Caco-2 (cell line): ENCODE measurements around the gene PSMF1. TPM values are rescaled to one million over a fixed set of nuclear protein-coding genes. Genes with fewer than 3 reads are reported as not detected.

Experiments used
- BruUV-seq: library from RNA; stranded (reverse); fragments of 400-500 nt; replicated peaks from 2 replicates; lab custom pipeline; 2021; lab: Mats Ljungman, UMichigan
- CTCF ChIA-PET: fragments of 300-600 bp; sonication (Branson Sonifier 250); formaldehyde crosslinking; loops from one replicate; lab custom pipeline; 2022; ENCODE audit warnings: antibody characterized with exemption; lab: Charles Lee
- POLR2A ChIA-PET: fragments of 300-600 bp; sonication (Branson Sonifier 250); formaldehyde crosslinking; loops from one replicate; lab custom pipeline; 2022; ENCODE audit warnings: antibody characterized with exemption; lab: Charles Lee
- DNase-seq, 2 experiments: peaks; one replicate each; pipeline versions ENCODE4 v3.0.0 to v3.0.0-alpha.2; 2020 to 2022
- H3K27me3 ChIP-seq: replicated peaks from 2 replicates; pipeline ENCODE4 v1.6.0; 2011; ENCODE audit warnings: low read length; ENCODE audit not compliant: control insufficient read depth, insufficient read depth
- H3K36me3 ChIP-seq: 2 replicates; pipeline ENCODE4 v1.5.1; 2011; ENCODE audit warnings: low read length; ENCODE audit not compliant: control insufficient read depth, insufficient read depth
- H3K4me1 ChIP-seq: fragments of 250-450 bp; sonication (Bioruptor Pico); 2 replicates; pipeline ENCODE4 v1.5.1; 2020; ENCODE audit warnings: mild to moderate bottlenecking
- H3K4me3 ChIP-seq: 2 replicates; pipeline ENCODE4 v1.5.1; 2011; ENCODE audit warnings: low read depth, mild to moderate bottlenecking, control low read depth, low read length
- H3K9me3 ChIP-seq: fragments of 250-450 bp; sonication (Bioruptor Pico); 2 replicates; pipeline ENCODE4 v1.5.1; 2020; ENCODE audit warnings: mild to moderate bottlenecking, moderate library complexity
- H3K27ac Mint-ChIP-seq: one replicate; pipeline ENCODE4 v1.8.0; 2022; ENCODE audit warnings: mixed read lengths; ENCODE audit not compliant: unreplicated experiment
- H3K27me3 Mint-ChIP-seq: one replicate; pipeline ENCODE4 v1.8.0; 2022; ENCODE audit warnings: mixed read lengths; ENCODE audit not compliant: insufficient read depth, unreplicated experiment
- H3K36me3 Mint-ChIP-seq: one replicate; pipeline ENCODE4 v1.8.0; 2022; ENCODE audit warnings: mild to moderate bottlenecking, mixed read lengths; ENCODE audit not compliant: insufficient read depth, unreplicated experiment
- H3K4me1 Mint-ChIP-seq: one replicate; pipeline ENCODE4 v1.8.0; 2022; ENCODE audit warnings: low read depth, mixed read lengths; ENCODE audit not compliant: unreplicated experiment
- H3K4me3 Mint-ChIP-seq: one replicate; pipeline ENCODE4 v1.8.0; 2022; ENCODE audit warnings: mild to moderate bottlenecking, moderate library complexity, mixed read lengths; ENCODE audit not compliant: unreplicated experiment
- H3K9me3 Mint-ChIP-seq: one replicate; pipeline ENCODE4 v1.8.0; 2022; ENCODE audit warnings: mixed read lengths; ENCODE audit not compliant: unreplicated experiment
- intact Hi-C: fragments of 100-400 bp; cut with micrococcal nuclease; formaldehyde crosslinking; loops from one replicate; pipeline ENCODE4 v1.10.0; 2022; ENCODE audit not compliant: unreplicated experiment
- total RNA-seq: library from RNA; stranded (reverse); gene quantifications from 2 replicates; pipeline ENCODE4 v1.2.3, GENCODE V29; 2022
- TF ChIP-seq, protein P1 (sequence below), 2 experiments: fragments of 200-600 bp in 1 of 2; IDR thresholded peaks; 1 replicate in 1 of 2; 2 replicates in 1 of 2; pipeline versions ENCODE4 v1.5.1 to v1.8.0; 2011 to 2022; ENCODE audit warnings: antibody characterized with exemption in 1 of 2, control low read depth in 1 of 2, inconsistent platforms in 1 of 2, low read depth in 1 of 2, low read length in 1 of 2, mild to moderate bottlenecking in 1 of 2, moderate library complexity in 1 of 2; ENCODE audit not compliant: insufficient read depth in 1 of 2, severe bottlenecking in 1 of 2, unreplicated experiment in 1 of 2

Gene PSMF1
- total RNA-seq, 1 experiment from 2014 or later: 141 TPM

DNA sequence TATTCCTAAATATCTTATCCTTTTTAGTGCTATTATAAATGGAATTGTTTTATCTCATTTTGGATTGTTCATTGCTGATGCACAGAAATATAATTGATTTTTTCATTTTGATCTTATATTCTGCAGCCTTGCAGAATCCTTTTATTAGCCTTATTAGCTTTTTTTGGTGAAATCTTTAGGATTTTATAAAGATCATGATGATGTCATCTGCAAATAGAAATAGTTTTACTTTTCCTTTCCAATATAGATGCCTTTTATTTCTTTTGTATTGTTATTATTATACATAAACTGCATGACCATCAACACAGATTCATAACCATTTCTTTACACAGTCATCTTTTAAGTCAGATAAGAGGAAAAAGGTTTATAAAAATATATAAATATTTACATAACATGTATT lies 16.9 kb upstream of the PSMF1 start:
- Histone ChIP-seq H3K4me3 (no peak overlapping the region), H3K36me3 (no peaks in the 10 kb centered on the region), H3K9me3 (peaks cover 13% of the 10 kb centered on the region; the same call in 1 of the 2 replicates), H3K27me3 (no peaks in the 10 kb centered on the region), H3K4me1 (no peaks in the 10 kb centered on the region)
- Mint-ChIP-seq H3K27ac (no peak overlapping the region), H3K4me1 (no peaks in the 10 kb centered on the region), H3K36me3 (no peaks in the 10 kb centered on the region), H3K4me3 (no peak overlapping the region), H3K27me3 (peaks cover 5% of the 10 kb centered on the region), H3K9me3 (peaks cover 15% of the 10 kb centered on the region)
- no peak for DNase-seq
- CTCF ChIA-PET: interaction anchor here (0.6 kb wide), 1 partner anchor 12 kb away, joined by 4 read pairs; no protein-coding TSS in a partner anchor
- TF ChIP-seq, protein P1, sequence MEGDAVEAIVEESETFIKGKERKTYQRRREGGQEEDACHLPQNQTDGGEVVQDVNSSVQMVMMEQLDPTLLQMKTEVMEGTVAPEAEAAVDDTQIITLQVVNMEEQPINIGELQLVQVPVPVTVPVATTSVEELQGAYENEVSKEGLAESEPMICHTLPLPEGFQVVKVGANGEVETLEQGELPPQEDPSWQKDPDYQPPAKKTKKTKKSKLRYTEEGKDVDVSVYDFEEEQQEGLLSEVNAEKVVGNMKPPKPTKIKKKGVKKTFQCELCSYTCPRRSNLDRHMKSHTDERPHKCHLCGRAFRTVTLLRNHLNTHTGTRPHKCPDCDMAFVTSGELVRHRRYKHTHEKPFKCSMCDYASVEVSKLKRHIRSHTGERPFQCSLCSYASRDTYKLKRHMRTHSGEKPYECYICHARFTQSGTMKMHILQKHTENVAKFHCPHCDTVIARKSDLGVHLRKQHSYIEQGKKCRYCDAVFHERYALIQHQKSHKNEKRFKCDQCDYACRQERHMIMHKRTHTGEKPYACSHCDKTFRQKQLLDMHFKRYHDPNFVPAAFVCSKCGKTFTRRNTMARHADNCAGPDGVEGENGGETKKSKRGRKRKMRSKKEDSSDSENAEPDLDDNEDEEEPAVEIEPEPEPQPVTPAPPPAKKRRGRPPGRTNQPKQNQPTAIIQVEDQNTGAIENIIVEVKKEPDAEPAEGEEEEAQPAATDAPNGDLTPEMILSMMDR (IDR thresholded peaks at IDR 0.05; ENCODE audit: insufficient read depth in 1 of 2, low read depth in 1 of 2, low read length in 1 of 2, severe bottlenecking in 1 of 2, unreplicated experiment in 1 of 2): no peak
- BruUV-seq: no TSS peak
- POLR2A ChIA-PET: no interaction called here
- intact Hi-C loops: loop anchor here (10.0 kb wide), 1 partner anchor 97 kb away; the partner anchor contains the start of gene RSPO4

DNA sequence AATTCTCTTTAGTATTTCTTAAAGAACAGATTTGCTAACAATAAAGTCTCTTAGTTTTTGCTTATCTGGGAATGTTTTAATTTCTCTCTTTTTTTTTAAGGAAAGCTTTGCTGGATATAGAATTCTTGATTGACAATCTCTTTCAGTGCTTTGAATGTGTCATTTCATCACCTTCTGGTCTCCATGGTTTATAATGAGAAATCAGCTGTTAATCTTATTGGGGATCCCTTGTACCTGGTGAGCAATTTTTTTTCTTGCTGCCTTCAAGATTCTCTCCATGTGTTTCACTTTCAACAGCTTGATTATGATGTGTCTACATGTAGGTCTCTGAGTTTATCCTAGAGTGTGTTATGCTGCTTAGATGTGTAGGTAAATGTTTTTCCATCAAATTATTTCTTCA lies 16.4 kb upstream of the PSMF1 start:
- Histone ChIP-seq H3K27me3 (no peaks in the 10 kb centered on the region), H3K9me3 (peaks cover 13% of the 10 kb centered on the region; the same call in 1 of the 2 replicates), H3K4me1 (no peaks in the 10 kb centered on the region), H3K36me3 (no peaks in the 10 kb centered on the region), H3K4me3 (no peak overlapping the region)
- no TSS peak for BruUV-seq
- H3K27me3 Mint-ChIP-seq: peaks cover 8% of the 10 kb centered on the region
- H3K36me3 Mint-ChIP-seq: no peaks in the 10 kb centered on the region
- intact Hi-C loops: loop anchor here (10.0 kb wide), 1 partner anchor 97 kb away; the partner anchor contains the start of gene RSPO4
- H3K9me3 Mint-ChIP-seq: peaks cover 15% of the 10 kb centered on the region
- H3K27ac Mint-ChIP-seq: no peak overlapping the region
- no peaks in the 10 kb centered on the region for H3K4me1 Mint-ChIP-seq
- TF ChIP-seq, protein P1 (IDR thresholded peaks at IDR 0.05; ENCODE audit: insufficient read depth in 1 of 2, low read depth in 1 of 2, low read length in 1 of 2, severe bottlenecking in 1 of 2, unreplicated experiment in 1 of 2): no peak
- DNase-seq: no peak
- ChIA-PET POLR2A (no interaction called here), CTCF (interaction anchor here (0.6 kb wide), 1 partner anchor 12 kb away, joined by 4 read pairs; no protein-coding TSS in a partner anchor)
- no peak overlapping the region for H3K4me3 Mint-ChIP-seq

DNA sequence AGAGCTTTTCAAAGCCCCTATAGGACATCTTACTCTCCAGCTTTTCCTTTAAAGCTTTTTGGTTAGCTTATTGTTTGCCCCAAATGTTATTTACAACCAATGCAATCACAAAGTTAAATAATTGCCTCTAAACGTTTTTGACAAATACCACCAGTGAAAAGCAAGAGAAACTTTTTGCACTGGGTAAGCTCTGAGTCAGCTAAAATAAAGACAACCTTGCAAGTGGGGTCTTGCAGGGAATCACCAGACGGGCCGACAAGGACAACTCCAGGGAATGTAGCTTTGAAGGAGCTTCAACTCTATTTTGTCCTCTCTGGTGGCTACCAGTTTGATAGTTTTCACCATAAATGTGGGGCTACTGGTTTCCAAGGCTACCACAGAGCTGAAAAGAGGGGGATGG lies 14.7 kb upstream of the PSMF1 start:
- H3K36me3 Mint-ChIP-seq: no peaks in the 10 kb centered on the region

More for the DNA sequence above, 14.7 kb upstream of the PSMF1 start:
- no peak overlapping the region for H3K4me3 ChIP-seq
- CTCF ChIA-PET: no interaction called here
- no peaks in the 10 kb centered on the region for H3K36me3 ChIP-seq
- H3K27me3 ChIP-seq: no peaks in the 10 kb centered on the region
- H3K27me3 Mint-ChIP-seq: peaks cover 8% of the 10 kb centered on the region
- POLR2A ChIA-PET: no interaction called here
- TF ChIP-seq, protein P1 (IDR thresholded peaks at IDR 0.05; ENCODE audit: insufficient read depth in 1 of 2, low read depth in 1 of 2, low read length in 1 of 2, severe bottlenecking in 1 of 2, unreplicated experiment in 1 of 2): no peak
- no peaks in the 10 kb centered on the region for H3K4me1 Mint-ChIP-seq
- H3K9me3 Mint-ChIP-seq: peaks cover 15% of the 10 kb centered on the region
- no TSS peak for BruUV-seq
- no peaks in the 10 kb centered on the region for H3K4me1 ChIP-seq
- H3K9me3 ChIP-seq: peaks cover 13% of the 10 kb centered on the region; the same call in 1 of the 2 replicates
- no peak overlapping the region for H3K4me3 Mint-ChIP-seq
- intact Hi-C loops: loop anchor here (10.0 kb wide), 1 partner anchor 99 kb away; the partner anchor contains the start of gene RSPO4
- no peak for DNase-seq
- H3K27ac Mint-ChIP-seq: no peak overlapping the region
